Stimulated activated CD8-positive, alpha-beta memory T cell treated with anti-CD3 and anti-CD28 coated beads, Interleukin-12 subunit alpha, Interleukin-12 subunit beta, amount 100 ng/mL, for 24 hours (primary cell): ENCODE results near the gene RAPGEF1.

Experiments used
- DNase-seq: peaks from one replicate; pipeline ENCODE4 v3.0.0-alpha.2; 2020; ENCODE audit errors: extremely low read depth

The RAPGEF1 gene

GRCh38 chr9:131528886-131529505 lies 210.9 kb downstream of the RAPGEF1 start:
- DNase-seq = no peak

GRCh38 chr9:131528186-131528585 lies 211.7 kb downstream of the RAPGEF1 start:
- no peak for DNase-seq
